HepG2 (cell line): ENCODE results near the gene PANK2. TPM values are rescaled to one million over a fixed set of nuclear protein-coding genes. Genes with fewer than 3 reads are reported as not detected.
"Not testable (repeated sequence)": the region's sequence is repeated elsewhere in the genome, so short reads cannot be mapped to it uniquely, and the experiment has no call there.

Experiments used
- ATAC-seq: fragments of 200-7000 bp; cut with Tn5 transposase; 3 replicates; pipeline ENCODE4 v1.9.1; 2020; ENCODE audit warnings: mild to moderate bottlenecking, moderate library complexity
- BruUV-seq: library from RNA; stranded (reverse); fragments of 400-500 nt; replicated peaks from 2 replicates; lab custom pipeline; 2021; lab: Mats Ljungman, UMichigan
- CTCF ChIA-PET: fragments of 300-600 bp; formaldehyde crosslinking; extraction: SDS; loops from one replicate; lab custom pipeline; 2021; ENCODE audit warnings: low total read pairs, inconsistent platforms, low intra/inter-chr PET ratio; lab: Yijun Ruan, JAX
- POLR2A ChIA-PET: fragments of 350-600 bp; sonication (Branson Sonifier 250); formaldehyde crosslinking; loops from one replicate; lab custom pipeline; 2020; ENCODE audit warnings: antibody characterized with exemption, inconsistent platforms; lab: Yijun Ruan, JAX
- DNase-seq: peaks from one replicate; pipeline ENCODE4 v3.0.0-alpha.2; 2015; ENCODE audit warnings: low spot score
- FAIRE-seq: peaks from 3 replicates; lab custom pipeline; 2011; peaks lifted over from hg19 to GRCh38; lab: Jason Lieb, UNC
- H2AFZ ChIP-seq: one replicate; pipeline ENCODE4 v1.6.1; 2011; ENCODE audit warnings: low read length, inconsistent platforms
- H3K27ac ChIP-seq: fragments of 300-600 bp; 3 replicates; pipeline ENCODE4 v1.8.0; 2011; ENCODE audit warnings: mixed run types, mild to moderate bottlenecking, mixed read lengths, low read length, inconsistent platforms; ENCODE audit not compliant: insufficient read depth; ENCODE audit errors: extremely low read length
- H3K27me3 ChIP-seq, 2 experiments: fragments of 200-600 bp in 1 of 2; 2 replicates in 1 of 2; 3 replicates in 1 of 2; pipeline versions ENCODE4 v1.6.0 to v1.8.0; 2011; ENCODE audit warnings: low read length in 2 of 2, mild to moderate bottlenecking in 2 of 2, moderate library complexity in 2 of 2, inconsistent platforms in 1 of 2; ENCODE audit not compliant: insufficient read depth in 2 of 2, control insufficient read depth in 1 of 2
- H3K36me3 ChIP-seq, 2 experiments: fragments of 200-600 bp in 1 of 2; replicated peaks in 1 of 2; 2 replicates in 1 of 2; 3 replicates in 1 of 2; pipeline versions ENCODE4 v1.5.1 to v1.8.0; 2011; ENCODE audit warnings: low read length in 2 of 2, inconsistent platforms in 1 of 2; ENCODE audit not compliant: insufficient read depth in 2 of 2, control insufficient read depth in 1 of 2
- H3K4me1 ChIP-seq: 2 replicates; pipeline ENCODE4 v1.5.1; 2012; ENCODE audit warnings: low read length, inconsistent platforms; ENCODE audit not compliant: insufficient read depth
- H3K4me2 ChIP-seq: 2 replicates; pipeline ENCODE4 v1.6.0; 2011; ENCODE audit warnings: low read depth, low read length, inconsistent platforms
- H3K4me3 ChIP-seq, 3 experiments: fragments of 200-600 bp in 1 of 3; sonication (generic), shearing (Covaris generic) in 1 of 3; replicated peaks in 1 of 3; 2 replicates each; pipeline ENCODE4 v1.5.1; 2011 to 2016; ENCODE audit warnings: low read length in 3 of 3, inconsistent platforms in 2 of 3, low read depth in 2 of 3, mild to moderate bottlenecking in 2 of 3, control low read depth in 1 of 3, mixed read lengths in 1 of 3; ENCODE audit not compliant: insufficient read depth in 1 of 3
- H3K79me2 ChIP-seq: one replicate; pipeline ENCODE4 v1.6.1; 2011; ENCODE audit warnings: low read length, inconsistent platforms; ENCODE audit not compliant: insufficient read depth
- H3K9ac ChIP-seq: 2 replicates; pipeline ENCODE4 v1.6.0; 2011; ENCODE audit warnings: mild to moderate bottlenecking, low read depth, low read length, inconsistent platforms; ENCODE audit not compliant: insufficient read depth
- H3K9me3 ChIP-seq: 2 replicates; pipeline ENCODE4 v1.5.1; 2012; ENCODE audit warnings: mild to moderate bottlenecking, low read length
- H4K20me1 ChIP-seq: 2 replicates; pipeline ENCODE4 v1.6.0; 2011; ENCODE audit warnings: inconsistent platforms, mild to moderate bottlenecking, low read length, moderate library complexity; ENCODE audit not compliant: insufficient read depth
- NR2F1 ChIP-seq, 2 experiments: fragments of 450-650 bp in 1 of 2; formaldehyde crosslinking in 1 of 2; IDR thresholded peaks; 2 replicates each; pipeline versions ENCODE4 v1.5.0 to v1.6.1; 2016 to 2020; ENCODE audit warnings: mild to moderate bottlenecking in 1 of 2, missing compliant biosample characterization in 1 of 2, missing genetic modification reagents in 1 of 2, moderate library complexity in 1 of 2
- POLR2AphosphoS2 ChIP-seq: IDR thresholded peaks from 2 replicates; pipeline ENCODE4 v1.6.1; 2011; ENCODE audit warnings: low read depth, low read length, improper control_type of control experiment
- PPARG ChIP-seq: conservative IDR thresholded peaks from 2 replicates; pipeline ENCODE4 v1.6.1; 2016; ENCODE audit warnings: missing biosample characterization, missing genetic modification reagents
- RFXAP ChIP-seq: sonication (generic); formaldehyde crosslinking; IDR thresholded peaks from 2 replicates; pipeline ENCODE4 v1.4.0; 2020; ENCODE audit warnings: missing genetic modification reagents, borderline replicate concordance
- ZNF564 ChIP-seq: sonication (generic); formaldehyde crosslinking; IDR thresholded peaks from 2 replicates; pipeline ENCODE4 v1.8.1; 2023; ENCODE audit warnings: mild to moderate bottlenecking, missing genetic modification reagents
- ZNF883 ChIP-seq: sonication (generic); formaldehyde crosslinking; IDR thresholded peaks from 2 replicates; pipeline ENCODE4 v1.5.1; 2020; ENCODE audit warnings: mild to moderate bottlenecking, missing genetic modification reagents; ENCODE audit errors: not compliant biosample characterization
- WGBS: methylation state at CpG from one replicate; pipeline ENCODE4 v1.1.6; 2017; ENCODE audit warnings: low lambda C conversion rate; 5-methylcytosine and 5-hydroxymethylcytosine counted together
- in situ Hi-C: cut with HindIII; loops from 2 replicates; pipeline ENCODE4 v1.10.0; 2017; ENCODE audit warnings: low pct_unique_long_range_greater_than_20kb; ENCODE audit not compliant: extremely low pct_ligation_motif_present
- intact Hi-C: fragments of 100-400 bp; cut with micrococcal nuclease; formaldehyde crosslinking; loops from one replicate; pipeline ENCODE4 v1.10.0; 2022; ENCODE audit not compliant: unreplicated experiment
- polyA plus RNA-seq, 8 experiments: library from polyadenylated mRNA; depleted of rRNA in 3 of 8; stranded (reverse) in 7 of 8; unstranded in 1 of 8; fragments of >200 nt; fragmentation: Illumina TruSeq in 4 of 8; extraction: Trizol in 4 of 8; gene quantifications; 2 replicates each; pipeline versions ENCODE4 v1.2.1 to v1.2.3, GENCODE V29; 2011 to 2016; ENCODE audit warnings: low read depth in 4 of 8, missing spikeins in 1 of 8, mixed read lengths in 1 of 8; ENCODE audit not compliant: insufficient read depth in 1 of 8
- total RNA-seq, 5 experiments: library from RNA; depleted of rRNA; stranded (reverse); fragments of >200 nt; fragmentation: Illumina TruSeq; extraction: Trizol; gene quantifications; 2 replicates each; pipeline ENCODE4 v1.2.3, GENCODE V29; 2016; ENCODE audit warnings: low read depth in 1 of 5
- TF ChIP-seq, protein P1 (sequence below): sonication (generic); formaldehyde crosslinking; IDR thresholded peaks from 2 replicates; pipeline ENCODE4 v1.4.0; 2020; ENCODE audit warnings: missing genetic modification reagents

PANK2 gene
- total and polyA plus RNA-seq, 2 of the 13 experiments (the other 11 are each of a cell fraction or from before 2014, with no cell fraction given) = 39.2 to 123 TPM

DNA sequence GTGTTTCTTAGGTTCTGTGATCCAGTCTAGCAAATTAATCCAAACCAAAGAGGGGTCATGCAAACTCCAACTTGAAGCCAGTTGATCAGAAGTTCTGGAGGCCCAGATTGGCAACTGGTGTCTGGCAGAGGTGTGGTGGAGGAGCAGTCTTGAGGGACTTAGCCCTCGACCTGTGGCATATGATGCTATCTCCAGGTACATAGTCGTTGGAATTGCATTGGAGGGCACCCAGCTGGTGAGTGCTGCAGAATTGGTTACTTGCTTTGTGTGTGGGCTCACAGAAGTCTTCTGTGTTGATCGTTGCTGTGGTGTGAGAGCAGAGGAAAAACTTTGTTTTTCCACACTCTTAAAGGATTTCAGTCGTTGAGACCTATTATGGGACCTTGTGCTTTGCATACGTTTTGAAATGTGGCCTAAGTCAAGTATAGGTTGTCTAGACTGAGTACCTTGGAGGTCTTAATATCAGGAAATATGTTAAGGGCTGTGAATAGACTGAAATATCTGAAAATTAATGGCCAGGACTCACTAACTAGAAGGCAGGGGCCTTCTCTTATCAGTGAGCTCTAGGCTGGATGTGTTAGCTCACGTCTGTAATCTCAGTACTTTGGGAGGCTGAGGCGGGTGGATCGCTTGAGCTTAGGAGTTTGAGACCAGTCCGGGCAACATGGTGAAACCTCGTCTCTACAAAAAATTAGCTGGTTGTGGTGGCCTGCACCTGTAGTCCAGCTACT, 7.8 kb downstream of the PANK2 start:
- no peaks in the 10 kb centered on the region for H3K27me3 ChIP-seq
- H3K9ac ChIP-seq = no peak overlapping the region
- no peak overlapping the region for H3K4me2 ChIP-seq
- intact Hi-C loops (no loop called here), in situ Hi-C loops (no loop called here)
- no peak overlapping the region for H3K4me3 ChIP-seq
- H3K9me3 ChIP-seq = no peaks in the 10 kb centered on the region
- H4K20me1 ChIP-seq = peaks cover 96% of the 10 kb centered on the region
- FAIRE-seq = no peak
- H3K4me1 ChIP-seq = peaks cover 95% of the 10 kb centered on the region
- H2AFZ ChIP-seq = no peak overlapping the region
- peaks cover 6 to 33% of the 10 kb centered on the region in 2 experiments for H3K36me3 ChIP-seq
- no TSS peak for BruUV-seq
- ATAC-seq = peak; percentile 6; the same call in 1 of the 3 replicates
- no peak for DNase-seq
- 82% methylated on average over 10 of the region's 10 CpGs for WGBS
- CTCF ChIA-PET = no interaction called here
- TF ChIP-seq NR2F1 (CRISPR knock-in tag; IDR thresholded peaks at IDR 0.05) (no peak), PPARG (CRISPR knock-in tag) (no peak), POLR2AphosphoS2 (peak; percentile 50; the same call in 1 of the 2 replicates), ZNF883 (CRISPR knock-in tag) (peak; percentile 18), ZNF564 (CRISPR knock-in tag) (no peak)
- peaks cover 99% of the 10 kb centered on the region for H3K79me2 ChIP-seq
- POLR2A ChIA-PET = interaction anchor here (1.0 kb wide), 1 partner anchor 23 kb away, joined by 3 read pairs; no protein-coding TSS in a partner anchor
- H3K27ac ChIP-seq = peak overlapping the region; percentile 2

DNA sequence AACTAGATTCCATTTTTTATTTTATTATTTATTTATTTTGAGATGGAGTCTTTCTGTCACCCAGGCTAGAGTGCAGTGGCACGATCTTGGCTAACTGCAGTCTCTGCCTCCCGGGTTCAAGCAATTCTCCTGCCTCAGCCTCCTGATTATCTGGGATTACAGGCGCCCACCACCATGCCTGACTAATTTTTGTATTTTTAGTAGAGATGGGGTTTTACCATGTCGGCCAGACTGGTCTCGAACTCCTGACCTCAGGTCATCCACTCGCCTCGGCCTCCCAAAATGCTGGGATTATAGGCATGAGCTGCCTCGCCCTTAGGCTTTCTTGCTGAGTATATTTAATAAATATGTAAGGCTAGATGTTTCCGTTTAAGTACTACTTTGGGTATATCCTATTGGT, 9.0 kb downstream of the PANK2 start:
- Histone ChIP-seq H3K79me2 (peaks cover 99% of the 10 kb centered on the region), H3K4me1 (peaks cover 95% of the 10 kb centered on the region), H4K20me1 (peaks cover 96% of the 10 kb centered on the region), H3K36me3 (peaks cover 5 to 38% of the 10 kb centered on the region in 2 experiments), H3K27ac (peak overlapping the region; percentile 6)
- FAIRE-seq, H2AFZ ChIP-seq, ATAC-seq, CTCF ChIA-PET, H3K9me3 ChIP-seq, intact Hi-C loops, POLR2A ChIA-PET, H3K27me3 ChIP-seq, H3K4me3 ChIP-seq, DNase-seq, H3K4me2 ChIP-seq, H3K9ac ChIP-seq, in situ Hi-C loops, BruUV-seq: not testable (repeated sequence)
- TF ChIP-seq, protein P1, sequence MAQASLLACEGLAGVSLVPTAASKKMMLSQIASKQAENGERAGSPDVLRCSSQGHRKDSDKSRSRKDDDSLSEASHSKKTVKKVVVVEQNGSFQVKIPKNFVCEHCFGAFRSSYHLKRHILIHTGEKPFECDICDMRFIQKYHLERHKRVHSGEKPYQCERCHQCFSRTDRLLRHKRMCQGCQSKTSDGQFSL = 0 out of 2 replicates have a peak, but pooled peaks have one; percentile 28
- TF ChIP-seq RFXAP (CRISPR knock-in tag) = 0 out of 2 replicates have a peak, but pooled peaks have one; percentile 35
- WGBS = 90% methylated on average over 9 of the region's 9 CpGs
